Measurements from ENCODE around the gene SNN.

SNN gene

GRCh38 chr16:11707679-11708197 lies 39.5 kb downstream of the SNN start:
- TF ChIP-seq CTCF (IDR thresholded peaks at IDR 0.05) (no peak), ZFX (IDR thresholded peaks at IDR 0.05; ENCODE audit: borderline replicate concordance) (no peak)

GRCh38 chr16:11708421-11708820 lies 40.2 kb downstream of the SNN start:
- TF ChIP-seq CTCF (IDR thresholded peaks at IDR 0.05) (no peak), ZFX (IDR thresholded peaks at IDR 0.05; ENCODE audit: borderline replicate concordance) (no peak)
- H3K27ac ChIP-seq, result no peak overlapping the region

More at GRCh38 chr16:11707679-11708197, 39.5 kb downstream of the SNN start:
- no peak overlapping the region for H3K27ac ChIP-seq

DNA sequence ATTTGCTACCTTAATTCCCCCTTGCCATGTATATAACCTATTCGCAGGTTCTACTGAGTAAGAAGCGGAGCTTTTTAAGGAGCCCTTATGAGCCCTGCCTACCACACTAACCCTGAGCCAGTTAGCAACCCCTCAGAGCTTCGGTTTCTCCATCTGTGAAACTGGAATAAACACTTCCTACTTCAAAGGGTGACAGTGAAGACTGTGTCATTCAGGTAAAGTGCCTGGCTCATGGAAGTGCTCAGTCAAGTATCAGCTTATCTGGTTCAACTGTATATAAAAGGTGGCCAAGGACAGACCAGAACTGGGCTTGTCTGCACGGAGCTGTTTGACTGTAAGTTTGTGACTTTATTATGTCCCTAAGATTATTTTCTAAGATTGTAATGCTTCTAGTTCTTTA lies 43.4 kb downstream of the SNN start:
- TF ChIP-seq CTCF (IDR thresholded peaks at IDR 0.05) (no peak), ZFX (IDR thresholded peaks at IDR 0.05; ENCODE audit: borderline replicate concordance) (no peak)
- no peak overlapping the region for H3K27ac ChIP-seq

DNA sequence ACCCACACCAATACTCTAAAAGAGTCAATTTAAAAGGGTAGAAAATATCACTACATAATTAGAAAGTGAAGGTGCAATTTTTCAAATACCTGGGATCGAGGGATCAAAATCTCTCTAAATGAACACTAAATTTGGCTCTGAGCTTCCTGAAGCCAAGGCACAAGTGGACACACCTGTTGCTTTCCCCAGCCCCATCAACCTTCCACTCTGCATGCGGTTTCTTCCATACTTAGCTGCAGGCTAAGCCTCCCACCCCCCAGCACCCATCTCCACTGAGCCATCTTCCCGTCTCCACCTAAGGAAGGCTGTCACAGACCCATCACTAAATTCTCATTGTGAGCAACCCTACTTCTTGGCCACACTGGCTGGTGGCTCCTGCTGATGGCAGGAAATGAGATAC lies 43.9 kb downstream of the SNN start:
- no peak overlapping the region for H3K27ac ChIP-seq
- TF ChIP-seq CTCF (IDR thresholded peaks at IDR 0.05) (no peak), ZFX (IDR thresholded peaks at IDR 0.05; ENCODE audit: borderline replicate concordance) (no peak)

GRCh38 chr16:11715246-11715947 lies 47.1 kb downstream of the SNN start:
- H3K27ac ChIP-seq, result peak overlapping the region; percentile 27
- no peak for TF ChIP-seq ZFX (IDR thresholded peaks at IDR 0.05; ENCODE audit: borderline replicate concordance)
- no peak for TF ChIP-seq CTCF (IDR thresholded peaks at IDR 0.05)

DNA sequence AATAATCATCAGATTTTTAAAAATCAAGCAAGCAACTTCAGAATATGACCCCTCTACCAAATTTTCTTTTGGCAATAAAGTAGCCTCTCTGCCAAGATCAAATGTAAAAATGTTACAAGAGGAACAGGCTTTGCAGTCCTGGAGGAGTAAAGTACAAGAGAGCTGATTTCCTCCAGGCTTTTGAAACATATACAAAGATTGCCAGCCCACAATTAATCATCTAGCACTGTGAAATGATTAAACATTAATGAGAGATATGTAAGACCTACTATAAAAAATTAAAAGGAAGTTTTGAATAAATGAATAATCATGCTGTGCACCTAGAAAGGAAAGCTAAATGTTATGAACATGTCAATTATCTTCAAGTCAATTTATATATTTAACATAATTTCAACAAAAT lies 48.1 kb downstream of the SNN start:
- H3K27ac ChIP-seq, result peak overlapping the region; percentile 27
- no peak for TF ChIP-seq ZFX (IDR thresholded peaks at IDR 0.05; ENCODE audit: borderline replicate concordance)
- TF ChIP-seq CTCF (IDR thresholded peaks at IDR 0.05), result no peak

DNA sequence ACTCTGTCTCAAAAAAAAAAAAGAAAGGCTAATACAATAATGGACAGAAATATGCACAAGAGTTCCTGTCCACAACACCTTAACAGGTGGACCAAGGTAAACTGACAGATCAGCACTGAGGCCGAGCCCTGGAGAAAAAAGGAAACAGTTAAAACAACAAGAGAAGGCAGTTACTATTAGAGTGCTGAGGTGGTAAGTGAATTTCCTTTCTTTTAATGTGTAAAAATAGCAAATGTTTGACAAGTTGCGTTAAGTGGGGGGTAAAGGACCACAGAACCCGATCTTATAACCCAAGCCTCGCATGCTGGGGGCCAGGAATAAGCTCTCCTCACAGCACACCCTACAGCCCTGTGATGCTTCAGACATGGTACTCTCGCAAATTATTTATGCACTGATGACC lies 49.6 kb downstream of the SNN start:
- no peak for TF ChIP-seq ZFX (IDR thresholded peaks at IDR 0.05; ENCODE audit: borderline replicate concordance)
- TF ChIP-seq CTCF (IDR thresholded peaks at IDR 0.05), result no peak
- no peak overlapping the region for H3K27ac ChIP-seq

Measured in 22Rv1 (cell line).